Measurements from ENCODE around the gene YBX2. TPM values are rescaled to one million over a fixed set of nuclear protein-coding genes. Genes with fewer than 3 reads are reported as not detected.

YBX2 gene
- total RNA-seq, 1 experiment from 2014 or later = 54.9 TPM

- in situ Hi-C loops (cut with HindIII; ENCODE audit: low pct_unique_long_range_greater_than_20kb, low sequenced_read_pairs) = no loop called here
- H3K36me3 ChIP-seq (ENCODE audit: control insufficient read depth, insufficient read depth, low read length) = peaks cover 3% of the 10 kb centered on the region
- no peaks in the 10 kb centered on the region for H3K9me3 ChIP-seq (ENCODE audit: control insufficient read depth, insufficient read depth, low read depth, low read length)
- peaks cover 4% of the 10 kb centered on the region; the same call in 1 of the 2 replicates for H3K4me1 ChIP-seq (ENCODE audit: control insufficient read depth, insufficient read depth, low read length)
- H3K27ac ChIP-seq (ENCODE audit: low read length) = no peak overlapping the region
- CTCF ChIA-PET = no interaction called here
- H3K4me3 ChIP-seq (ENCODE audit: low read depth in 2 of 2, low read length in 2 of 2) = no peak overlapping the region
- ATAC-seq = no peak
- H3K27me3 ChIP-seq (ENCODE audit: control insufficient read depth, insufficient read depth, low read length) = no peaks in the 10 kb centered on the region
- POLR2A ChIA-PET = no interaction called here
- DNase-seq (ENCODE audit: low read depth, low spot score) = no peak
- TF ChIP-seq TCF7L2 (IDR thresholded peaks at IDR 0.05; ENCODE audit: low read depth, low read length) (no peak), SIN3A (IDR thresholded peaks at IDR 0.05; ENCODE audit: borderline replicate concordance, insufficient read depth, low read depth, low read length) (no peak), POLR2AphosphoS5 (IDR thresholded peaks at IDR 0.05; ENCODE audit: low read depth, low read length) (no peak), REST (IDR thresholded peaks at IDR 0.05; ENCODE audit: insufficient read depth in 1 of 2, low read depth in 2 of 2, low read length in 1 of 2) (no peak), CTCF (IDR thresholded peaks at IDR 0.05) (no peak)
- no TSS peak for BruUV-seq (replicated peaks)
- intact Hi-C loops (cut with micrococcal nuclease; ENCODE audit: unreplicated experiment) = no loop called here
Measured at GRCh38 chr17:7325031-7325528, 30.6 kb upstream of the YBX2 start.

GRCh38 chr17:7324438-7324779 is 30.0 kb upstream of the YBX2 start:
- TSS peak; percentile 40 for BruUV-seq (replicated peaks)
- no peaks in the 10 kb centered on the region for H3K9me3 ChIP-seq (ENCODE audit: control insufficient read depth, insufficient read depth, low read depth, low read length)
- H3K36me3 ChIP-seq (ENCODE audit: control insufficient read depth, insufficient read depth, low read length) = peaks cover 3% of the 10 kb centered on the region
- no peak overlapping the region for H3K4me3 ChIP-seq (ENCODE audit: low read depth in 2 of 2, low read length in 2 of 2)
- peaks cover 4% of the 10 kb centered on the region; the same call in 1 of the 2 replicates for H3K4me1 ChIP-seq (ENCODE audit: control insufficient read depth, insufficient read depth, low read length)
- in situ Hi-C loops (cut with HindIII; ENCODE audit: low pct_unique_long_range_greater_than_20kb, low sequenced_read_pairs) = no loop called here
- TF ChIP-seq CTCF (IDR thresholded peaks at IDR 0.05) (no peak; the same call in 1 of the 2 replicates), SIN3A (IDR thresholded peaks at IDR 0.05; ENCODE audit: borderline replicate concordance, insufficient read depth, low read depth, low read length) (no peak), REST (IDR thresholded peaks at IDR 0.05; ENCODE audit: insufficient read depth in 1 of 2, low read depth in 2 of 2, low read length in 1 of 2) (no peak), POLR2AphosphoS5 (IDR thresholded peaks at IDR 0.05; ENCODE audit: low read depth, low read length) (no peak), TCF7L2 (IDR thresholded peaks at IDR 0.05; ENCODE audit: low read depth, low read length) (no peak)
- H3K27me3 ChIP-seq (ENCODE audit: control insufficient read depth, insufficient read depth, low read length) = no peaks in the 10 kb centered on the region
- ATAC-seq (no peak), DNase-seq (ENCODE audit: low read depth, low spot score) (no peak)
- POLR2A ChIA-PET = no interaction called here
- intact Hi-C loops (cut with micrococcal nuclease; ENCODE audit: unreplicated experiment) = no loop called here
- H3K27ac ChIP-seq (ENCODE audit: low read length) = no peak overlapping the region
- CTCF ChIA-PET = no interaction called here

Data from Panc1 (cell line).